Measurements from ENCODE around the gene PSG2. TPM values are rescaled to one million over a fixed set of nuclear protein-coding genes. Genes with fewer than 3 reads are reported as not detected.
"Not testable (repeated sequence)": the region's sequence is repeated elsewhere in the genome, so short reads cannot be mapped to it uniquely, and the experiment has no call there.

Gene PSG2
- total RNA-seq, 8 experiments from 2014 or later: 0.81 TPM; not detected in 7

- H3K4me3 ChIP-seq: no peak overlapping the region
- 0 to 100% (median 59%) methylated on average over 1 of the region's 1 CpG; no CpG with 5 or more reads in 4 of the 10 experiments for WGBS, 10 experiments
- H3K27ac ChIP-seq: no peak overlapping the region
- in situ Hi-C loops (cut with MboI; ENCODE audit: low pct_unique_long_range_greater_than_20kb in 2 of 9, low sequenced_read_pairs in 9 of 9, unreplicated experiment in 9 of 9): no loop called here
- ATAC-seq (replicated peaks in 6 of 8): no peak
- H3K4me1 ChIP-seq (replicated peaks in 1 of 2): no peaks in the 10 kb centered on the region
Observed at GRCh38 chr19:43105496-43105895, 23.0 kb upstream of the PSG2 start.

- H3K4me3 ChIP-seq; in situ Hi-C loops (cut with MboI; ENCODE audit: low pct_unique_long_range_greater_than_20kb in 2 of 9, low sequenced_read_pairs in 9 of 9, unreplicated experiment in 9 of 9); H3K4me1 ChIP-seq (replicated peaks in 1 of 2); H3K27ac ChIP-seq: not testable (repeated sequence)
- peak in 2 of 8 experiments; percentile 89 to 96 for ATAC-seq (replicated peaks in 6 of 8)
- 0 to 47% (median 25%) methylated on average over 1 to 2 of the region's 2 CpGs; no CpG with 5 or more reads in 2 of the 10 experiments for WGBS, 10 experiments
Observed at GRCh38 chr19:43104215-43104850, 21.8 kb upstream of the PSG2 start.

- no peak overlapping the region for H3K4me3 ChIP-seq
- in situ Hi-C loops (cut with MboI; ENCODE audit: low pct_unique_long_range_greater_than_20kb in 2 of 9, low sequenced_read_pairs in 9 of 9, unreplicated experiment in 9 of 9): no loop called here
- WGBS, 10 experiments: 9 to 100% (median 52%) methylated on average over 1 to 2 of the region's 2 CpGs
- ATAC-seq (replicated peaks in 6 of 8): no peak
- H3K4me1 ChIP-seq (replicated peaks in 1 of 2): no peaks in the 10 kb centered on the region
- no peak overlapping the region for H3K27ac ChIP-seq
Observed at GRCh38 chr19:43101950-43102349, 19.4 kb upstream of the PSG2 start.

- in situ Hi-C loops (cut with MboI; ENCODE audit: low pct_unique_long_range_greater_than_20kb in 2 of 9, low sequenced_read_pairs in 9 of 9, unreplicated experiment in 9 of 9); H3K4me3 ChIP-seq; H3K4me1 ChIP-seq (replicated peaks in 1 of 2); ATAC-seq (replicated peaks in 6 of 8); H3K27ac ChIP-seq: not testable (repeated sequence)
Observed at GRCh38 chr19:43098416-43098815, 15.9 kb upstream of the PSG2 start.

GRCh38 chr19:43087702-43088340 lies 5.3 kb upstream of the PSG2 start:
- ATAC-seq (replicated peaks in 6 of 8); in situ Hi-C loops (cut with MboI; ENCODE audit: low pct_unique_long_range_greater_than_20kb in 2 of 9, low sequenced_read_pairs in 9 of 9, unreplicated experiment in 9 of 9); H3K4me1 ChIP-seq (replicated peaks in 1 of 2); H3K27ac ChIP-seq; H3K4me3 ChIP-seq: not testable (repeated sequence)
- WGBS, 10 experiments: 22 to 100% (median 53%) methylated on average over 2 to 8 of the region's 13 CpGs; no CpG with 5 or more reads in 5 of the 10 experiments

GRCh38 chr19:43085796-43086530 lies 3.5 kb upstream of the PSG2 start:
- H3K27ac ChIP-seq; in situ Hi-C loops (cut with MboI; ENCODE audit: low pct_unique_long_range_greater_than_20kb in 2 of 9, low sequenced_read_pairs in 9 of 9, unreplicated experiment in 9 of 9); H3K4me3 ChIP-seq; H3K4me1 ChIP-seq (replicated peaks in 1 of 2): not testable (repeated sequence)
- 0 to 67% (median 0%) methylated on average over 1 to 2 of the region's 2 CpGs; no CpG with 5 or more reads in 1 of the 10 experiments for WGBS, 10 experiments
- peak in 1 of 8 experiments; percentile 35 for ATAC-seq (replicated peaks in 6 of 8)

- 8 to 40% (median 38%) methylated on average over 1 to 5 of the region's 12 CpGs; no CpG with 5 or more reads in 6 of the 10 experiments for WGBS, 10 experiments
- not testable (repeated sequence) for ATAC-seq (replicated peaks in 6 of 8)
Observed at GRCh38 chr19:43084196-43084832, 1.8 kb upstream of the PSG2 start.

GRCh38 chr19:43083721-43084120 lies 1.2 kb upstream of the PSG2 start:
- in situ Hi-C loops (cut with MboI; ENCODE audit: low pct_unique_long_range_greater_than_20kb in 2 of 9, low sequenced_read_pairs in 9 of 9, unreplicated experiment in 9 of 9); H3K4me3 ChIP-seq: not testable (repeated sequence)
- 60% methylated on average over 1 of the region's 9 CpGs; no CpG with 5 or more reads in 9 of the 10 experiments for WGBS, 10 experiments

More at GRCh38 chr19:43084196-43084832, 1.8 kb upstream of the PSG2 start:
- in situ Hi-C loops (cut with MboI; ENCODE audit: low pct_unique_long_range_greater_than_20kb in 2 of 9, low sequenced_read_pairs in 9 of 9, unreplicated experiment in 9 of 9); H3K4me1 ChIP-seq (replicated peaks in 1 of 2); H3K4me3 ChIP-seq; H3K27ac ChIP-seq: not testable (repeated sequence)

GRCh38 chr19:43078311-43078710 lies 4.2 kb downstream of the PSG2 start:
- in situ Hi-C loops (cut with MboI; ENCODE audit: low pct_unique_long_range_greater_than_20kb in 2 of 9, low sequenced_read_pairs in 9 of 9, unreplicated experiment in 9 of 9): no loop called here
- Histone ChIP-seq H3K4me3 (no peak overlapping the region), H3K27ac (no peak overlapping the region), H3K4me1 (replicated peaks in 1 of 2) (no peaks in the 10 kb centered on the region)
- WGBS, 10 experiments: 0 to 94% (median 44%) methylated on average over 1 to 3 of the region's 4 CpGs; no CpG with 5 or more reads in 4 of the 10 experiments
- ATAC-seq (replicated peaks in 6 of 8): no peak

More at GRCh38 chr19:43083721-43084120, 1.2 kb upstream of the PSG2 start:
- ATAC-seq (replicated peaks in 6 of 8); H3K4me1 ChIP-seq (replicated peaks in 1 of 2); H3K27ac ChIP-seq: not testable (repeated sequence)

- H3K27ac ChIP-seq; H3K4me1 ChIP-seq (replicated peaks in 1 of 2); in situ Hi-C loops (cut with MboI; ENCODE audit: low pct_unique_long_range_greater_than_20kb in 2 of 9, low sequenced_read_pairs in 9 of 9, unreplicated experiment in 9 of 9); H3K4me3 ChIP-seq; ATAC-seq (replicated peaks in 6 of 8): not testable (repeated sequence)
- WGBS, 10 experiments: 0 to 100% (median 36%) methylated on average over 1 to 4 of the region's 4 CpGs; no CpG with 5 or more reads in 2 of the 10 experiments
Observed at GRCh38 chr19:43077881-43078280, 4.6 kb downstream of the PSG2 start.

- ATAC-seq (replicated peaks in 6 of 8); H3K4me1 ChIP-seq (replicated peaks in 1 of 2); in situ Hi-C loops (cut with MboI; ENCODE audit: low pct_unique_long_range_greater_than_20kb in 2 of 9, low sequenced_read_pairs in 9 of 9, unreplicated experiment in 9 of 9); H3K4me3 ChIP-seq; H3K27ac ChIP-seq: not testable (repeated sequence)
- 0 to 80% (median 9%) methylated on average over 1 to 3 of the region's 3 CpGs; no CpG with 5 or more reads in 2 of the 10 experiments for WGBS, 10 experiments
Observed at GRCh38 chr19:43062418-43062817, 20.1 kb downstream of the PSG2 start.

GRCh38 chr19:43061326-43061725 lies 21.2 kb downstream of the PSG2 start:
- in situ Hi-C loops (cut with MboI; ENCODE audit: low pct_unique_long_range_greater_than_20kb in 2 of 9, low sequenced_read_pairs in 9 of 9, unreplicated experiment in 9 of 9); H3K4me3 ChIP-seq; H3K27ac ChIP-seq; H3K4me1 ChIP-seq (replicated peaks in 1 of 2); ATAC-seq (replicated peaks in 6 of 8): not testable (repeated sequence)
- 14 to 80% (median 67%) methylated on average over 1 to 2 of the region's 3 CpGs; no CpG with 5 or more reads in 2 of the 10 experiments for WGBS, 10 experiments

GRCh38 chr19:43060254-43060653 lies 22.2 kb downstream of the PSG2 start:
- H3K4me3 ChIP-seq; ATAC-seq (replicated peaks in 6 of 8); H3K4me1 ChIP-seq (replicated peaks in 1 of 2); in situ Hi-C loops (cut with MboI; ENCODE audit: low pct_unique_long_range_greater_than_20kb in 2 of 9, low sequenced_read_pairs in 9 of 9, unreplicated experiment in 9 of 9); H3K27ac ChIP-seq: not testable (repeated sequence)
- WGBS, 10 experiments: 0 to 7% (median 7%) methylated on average over 2 to 3 of the region's 3 CpGs; no CpG with 5 or more reads in 7 of the 10 experiments
